Activated CD8-positive, alpha-beta memory T cell treated with anti-CD3 and anti-CD28 coated beads for 1 hour (primary cell): ENCODE data around the gene AQP11.
"Not testable (repeated sequence)": the region's sequence is repeated elsewhere in the genome, so short reads cannot be mapped to it uniquely, and the experiment has no call there.

Source experiments
- DNase-seq, 2 donors: peaks; one replicate each; pipeline ENCODE4 v3.0.0-alpha.2; 2020; ENCODE audit warnings: low read depth in 1 of 2; ENCODE audit errors: extremely low read depth in 1 of 2

The AQP11 gene

GRCh38 chr11:77592727-77593126 lies 3.0 kb downstream of the AQP11 start:
- no peak for DNase-seq

- DNase-seq, result no peak
Measured at GRCh38 chr11:77593883-77594282, 4.1 kb downstream of the AQP11 start.

- DNase-seq, result no peak
Measured at GRCh38 chr11:77596626-77597025, 6.9 kb downstream of the AQP11 start.

GRCh38 chr11:77598195-77598594 lies 8.4 kb downstream of the AQP11 start:
- no peak for DNase-seq

GRCh38 chr11:77602381-77603088 lies 12.8 kb downstream of the AQP11 start:
- DNase-seq, result no peak

GRCh38 chr11:77604281-77604680 lies 14.5 kb downstream of the AQP11 start:
- DNase-seq, result no peak

- no peak for DNase-seq
Measured at GRCh38 chr11:77609234-77609633, 19.5 kb downstream of the AQP11 start.

- DNase-seq, result no peak
Measured at GRCh38 chr11:77611921-77612320, 22.2 kb downstream of the AQP11 start.

GRCh38 chr11:77617892-77618291 lies 28.1 kb downstream of the AQP11 start:
- no peak for DNase-seq

- DNase-seq, result no peak
Measured at GRCh38 chr11:77619576-77620198, 29.9 kb downstream of the AQP11 start.

- DNase-seq, result no peak
Measured at GRCh38 chr11:77630157-77630710, 40.5 kb downstream of the AQP11 start.

GRCh38 chr11:77633926-77634325 lies 44.2 kb downstream of the AQP11 start:
- DNase-seq, result not testable (repeated sequence)

GRCh38 chr11:77636731-77637344 lies 47.1 kb downstream of the AQP11 start:
- DNase-seq, result no peak

- peak; percentile 40 to 62 for DNase-seq
Measured at GRCh38 chr11:77637345-77638165, 47.8 kb downstream of the AQP11 start, which contains the start of gene CLNS1A. CLNS1A (minus strand) TSS chr11:77637794; CDS start chr11:77637714, 80 bp downstream.

GRCh38 chr11:77642228-77642627 lies 52.5 kb downstream of the AQP11 start:
- DNase-seq, result no peak

GRCh38 chr11:77644887-77645286 lies 55.1 kb downstream of the AQP11 start:
- no peak for DNase-seq

GRCh38 chr11:77647654-77648305 lies 58.0 kb downstream of the AQP11 start:
- no peak for DNase-seq

GRCh38 chr11:77650123-77650522 lies 60.4 kb downstream of the AQP11 start:
- DNase-seq, result no peak

GRCh38 chr11:77654770-77655434 lies 65.1 kb downstream of the AQP11 start:
- DNase-seq, result no peak

- DNase-seq, result no peak
Measured at GRCh38 chr11:77656362-77656761, 66.6 kb downstream of the AQP11 start.
